Spleen (tissue), 11 donors: ENCODE data around the gene MAZ. TPM values are rescaled to one million over a fixed set of nuclear protein-coding genes. Genes with fewer than 3 reads are reported as not detected.
"Not testable (repeated sequence)": the region's sequence is repeated elsewhere in the genome, so short reads cannot be mapped to it uniquely, and the experiment has no call there.

Experiments
- DNase-seq: peaks from one replicate; pipeline ENCODE4 v3.0.0-alpha.2; 2020
- H3K27ac ChIP-seq, 8 donors: fragments of 200-600 bp; sonication (generic) in 7 of 8; 1 replicate in 4 of 8; 2 replicates in 4 of 8; pipeline versions ENCODE4 v1.5.0 to v1.8.0; 2016 to 2021; ENCODE audit warnings: inconsistent platforms in 4 of 8, mild to moderate bottlenecking in 4 of 8, moderate library complexity in 1 of 8
- H3K27me3 ChIP-seq, 7 donors: fragments of 200-600 bp; sonication (generic) in 6 of 7; replicated peaks in 1 of 7; 1 replicate in 4 of 7; 2 replicates in 3 of 7; pipeline versions ENCODE4 v1.5.0 to v1.8.0; 2016 to 2021; ENCODE audit warnings: inconsistent platforms in 3 of 7, mild to moderate bottlenecking in 1 of 7
- H3K36me3 ChIP-seq, 6 donors: fragments of 200-600 bp; sonication (generic) in 5 of 6; 1 replicate in 4 of 6; 2 replicates in 2 of 6; pipeline versions ENCODE4 v1.5.0 to v1.8.0; 2016 to 2021; ENCODE audit warnings: inconsistent platforms in 2 of 6
- H3K4me1 ChIP-seq, 6 donors: fragments of 200-600 bp; sonication (generic) in 5 of 6; 1 replicate in 3 of 6; 2 replicates in 3 of 6; pipeline versions ENCODE4 v1.5.0 to v1.8.0; 2016 to 2021; ENCODE audit warnings: inconsistent platforms in 3 of 6
- H3K4me3 ChIP-seq, 8 donors: fragments of 200-600 bp; sonication (generic) in 7 of 8; 1 replicate in 4 of 8; 2 replicates in 4 of 8; pipeline versions ENCODE4 v1.5.0 to v1.8.0; 2016 to 2021; ENCODE audit warnings: inconsistent platforms in 4 of 8, mild to moderate bottlenecking in 4 of 8, moderate library complexity in 2 of 8
- H3K9me3 ChIP-seq, 8 donors: fragments of 200-600 bp; sonication (generic) in 7 of 8; 1 replicate in 4 of 8; 2 replicates in 4 of 8; pipeline versions ENCODE4 v1.5.0 to v1.8.0; 2016 to 2021; ENCODE audit warnings: inconsistent platforms in 4 of 8
- CTCF ChIP-seq, 11 experiments: fragments of 200-600 bp in 7 of 11; fragments of 450-650 bp in 4 of 11; sonication (generic) in 4 of 11; IDR thresholded peaks in 8 of 11; conservative IDR thresholded peaks in 3 of 11; 1 replicate in 7 of 11; 2 replicates in 4 of 11; pipeline versions ENCODE4 v1.4.0 to v1.8.0; 2016 to 2021; ENCODE audit warnings: antibody characterized with exemption in 11 of 11, inconsistent platforms in 4 of 11, mild to moderate bottlenecking in 1 of 11
- POLR2A ChIP-seq, 3 donors: fragments of 450-650 bp; IDR thresholded peaks; one replicate each; pipeline ENCODE4 v1.5.1; 2017; ENCODE audit warnings: antibody characterized with exemption in 3 of 3, mild to moderate bottlenecking in 1 of 3
- POLR2AphosphoS5 ChIP-seq, 3 donors: sonication (generic); formaldehyde crosslinking; IDR thresholded peaks; one replicate each; pipeline ENCODE4 v1.5.1; 2017; ENCODE audit warnings: antibody characterized with exemption in 3 of 3
- WGBS, 5 donors: extraction: QIAGEN DNeasy Blood & Tissue Kit in 3 of 5; methylation state at CpG; one replicate each; pipeline versions ENCODE4 v1.1.5 to v1.1.7; 2013 to 2018; 5-methylcytosine and 5-hydroxymethylcytosine counted together
- intact Hi-C: fragments of 100-400 bp; cut with DNase I; formaldehyde crosslinking; loops from one replicate; pipeline ENCODE4 v1.15.0; 2023; ENCODE audit warnings: low total_unique reads
- polyA plus RNA-seq, 3 donors: library from polyadenylated mRNA; stranded (reverse); fragments of 200-250 nt; gene quantifications; one replicate each; pipeline ENCODE4 v1.2.1, GENCODE V29; 2013
- total RNA-seq, 7 donors: library from RNA; depleted of rRNA in 3 of 7; stranded (reverse); fragments of >200 nt in 3 of 7; fragmentation: NEBNext Ultra II Directional in 4 of 7; extraction: Animal tissue kit (Norgen Biotek cat#: 25700) in 4 of 7; gene quantifications; one replicate each; pipeline versions ENCODE4 v1.1.0 to v1.2.1, GENCODE V29; 2016 to 2021
- donor health status: healthy with polysubstance abuse.
- donor health status: DM: no; HTN: no; CAD: no; lungs with moderate emphysema.
- donor health status: DM: no; HTN: no; CAD: no.
- donor health status: Bipolar disorder and iron deficiency.
- donor health status: healthy.
- donor health status: DM: no; HTN: no; CAD: no.
- donor health status: DM: yes; HTN: yes; CAD: no.

MAZ gene
- total and polyA plus RNA-seq, 10 donors: 82.7 to 157 (median 113) TPM

DNA sequence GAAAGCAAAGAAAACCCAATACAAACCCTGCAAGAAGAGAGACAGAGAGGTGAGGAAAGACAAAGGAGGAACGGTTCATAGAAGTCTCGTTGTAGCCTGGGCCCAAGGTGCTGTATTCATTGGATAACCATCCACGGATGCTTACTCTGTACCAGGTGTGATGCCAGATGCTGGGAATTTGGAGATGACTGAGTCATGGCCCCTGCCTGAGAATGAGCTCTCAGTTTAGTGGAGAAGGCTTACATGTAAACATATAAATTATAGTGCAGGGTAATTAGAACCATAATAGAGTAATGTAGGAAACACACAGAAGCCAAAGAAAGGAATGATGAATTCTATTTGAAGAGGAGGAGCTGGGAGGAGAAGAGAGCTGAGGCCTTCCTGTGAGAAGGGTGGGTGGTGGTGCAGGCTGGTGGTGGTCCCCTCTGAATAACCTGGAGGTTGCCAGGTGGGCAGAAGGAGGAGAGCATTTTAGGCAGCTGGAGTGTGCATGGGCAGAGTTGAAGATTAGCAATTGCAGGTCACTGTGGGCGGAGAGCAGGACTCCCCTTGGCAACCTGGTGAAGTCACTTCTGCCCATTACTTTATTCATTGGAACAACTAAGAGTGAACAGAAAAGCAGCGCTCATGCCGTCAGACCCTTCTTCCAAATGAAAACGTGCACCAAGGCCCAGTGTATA, 35.9 kb upstream of the MAZ start:
- Histone ChIP-seq H3K9me3 (no peaks in the 10 kb centered on the region), H3K4me3 (no peak overlapping the region), H3K27ac (no peak overlapping the region), H3K36me3 (no peaks in the 10 kb centered on the region), H3K27me3 (no peaks in the 10 kb centered on the region), H3K4me1 (peaks cover 0 to 16% (median 0%) of the 10 kb centered on the region in 6 donors)
- intact Hi-C loops: no loop called here
- 61 to 80% (median 67%) methylated on average over 7 of the region's 7 CpGs for WGBS, 5 donors
- TF ChIP-seq POLR2AphosphoS5 (IDR thresholded peaks at IDR 0.05): no peak
- TF ChIP-seq CTCF (IDR thresholded peaks at IDR 0.05 in 8 of 11, conservative IDR thresholded peaks at IDR 0.05 in 3 of 11): no peak
- DNase-seq: no peak

- H3K27ac ChIP-seq, H3K36me3 ChIP-seq, intact Hi-C loops, H3K9me3 ChIP-seq, DNase-seq, H3K27me3 ChIP-seq, H3K4me3 ChIP-seq: not testable (repeated sequence)
- WGBS, 5 donors: 80 to 94% (median 88%) methylated on average over 7 of the region's 7 CpGs
- peaks cover 0 to 16% (median 0%) of the 10 kb centered on the region in 6 donors for H3K4me1 ChIP-seq
Measured at GRCh38 chr16:29772330-29772729, 34.0 kb upstream of the MAZ start.

DNA sequence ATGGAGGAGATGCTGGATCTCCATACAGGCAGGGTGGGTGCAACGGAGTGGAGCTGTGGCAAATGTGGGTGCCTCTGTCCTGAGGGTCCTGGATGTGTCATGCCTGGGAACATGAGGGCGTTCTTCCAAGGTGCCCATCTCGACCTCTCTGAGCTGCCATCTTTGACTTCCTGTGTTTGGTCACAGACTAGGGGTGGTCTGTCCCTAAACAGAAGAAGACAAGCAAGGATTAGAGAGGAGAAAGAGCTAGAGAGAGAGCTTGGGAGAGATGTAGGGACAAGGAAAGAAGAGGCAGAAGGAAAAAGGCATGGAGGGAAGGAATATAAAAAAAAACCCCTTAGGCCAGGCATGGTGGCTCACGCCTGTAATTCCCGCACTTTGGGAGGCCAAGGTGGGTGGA, 31.6 kb upstream of the MAZ start:
- TF ChIP-seq POLR2A (IDR thresholded peaks at IDR 0.05) (no peak), POLR2AphosphoS5 (IDR thresholded peaks at IDR 0.05) (no peak)
- DNase-seq: no peak
- intact Hi-C loops: no loop called here
- Histone ChIP-seq H3K27me3 (no peaks in the 10 kb centered on the region), H3K27ac (no peak overlapping the region), H3K9me3 (no peaks in the 10 kb centered on the region), H3K4me1 (peaks cover 0 to 16% (median 0%) of the 10 kb centered on the region in 6 donors), H3K4me3 (no peak overlapping the region), H3K36me3 (no peaks in the 10 kb centered on the region)
- WGBS, 5 donors: 78 to 94% (median 87%) methylated on average over 5 of the region's 5 CpGs

DNA sequence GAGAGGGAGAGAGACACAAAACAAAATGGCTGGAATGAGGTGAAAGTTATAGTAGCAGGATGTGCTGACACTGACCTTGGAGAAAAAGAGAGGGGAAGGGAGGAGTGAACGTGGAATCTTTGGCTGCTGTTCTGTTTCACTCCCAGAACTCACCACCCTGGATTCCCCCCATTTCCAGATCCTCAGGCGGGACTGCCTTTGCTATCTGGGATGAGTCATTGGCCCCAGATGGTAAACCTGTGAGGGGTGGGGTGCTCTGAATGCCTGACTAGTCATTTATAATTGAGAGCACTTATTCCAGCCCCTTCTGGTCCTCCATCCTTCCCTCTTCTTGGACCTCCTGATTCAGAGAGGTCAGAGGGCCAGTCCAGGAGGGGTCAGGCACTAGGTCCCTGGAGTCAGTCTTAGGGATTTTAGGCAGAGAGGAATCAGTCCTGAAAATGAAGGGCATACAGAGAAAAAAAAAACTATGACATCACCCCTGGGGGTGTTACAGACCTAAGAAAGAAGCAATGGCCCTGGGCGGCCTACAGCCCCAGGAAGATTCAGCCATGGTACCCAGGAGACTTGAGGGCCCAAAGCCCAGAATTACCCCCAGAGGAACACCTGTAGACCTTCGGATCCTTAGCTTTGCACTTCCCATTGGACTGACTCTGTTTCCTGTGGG, 30.5 kb upstream of the MAZ start:
- no peak overlapping the region for H3K27ac ChIP-seq
- H3K36me3 ChIP-seq: no peaks in the 10 kb centered on the region
- no peak for TF ChIP-seq CTCF (IDR thresholded peaks at IDR 0.05 in 8 of 11, conservative IDR thresholded peaks at IDR 0.05 in 3 of 11)
- no peak for TF ChIP-seq POLR2AphosphoS5 (IDR thresholded peaks at IDR 0.05)
- no peak for TF ChIP-seq POLR2A (IDR thresholded peaks at IDR 0.05)
- WGBS, 5 donors: 64 to 80% (median 76%) methylated on average over 4 of the region's 4 CpGs
- H3K9me3 ChIP-seq: no peaks in the 10 kb centered on the region
- H3K4me3 ChIP-seq: no peak overlapping the region
- no peaks in the 10 kb centered on the region for H3K27me3 ChIP-seq
- peaks cover 0 to 11% (median 0%) of the 10 kb centered on the region in 6 donors for H3K4me1 ChIP-seq
- intact Hi-C loops: no loop called here
- DNase-seq: no peak

- intact Hi-C loops: no loop called here
- no peak within 1 kb of the TSS for H3K4me3 ChIP-seq
- no peaks in the 10 kb centered on the region for H3K4me1 ChIP-seq
- H3K9me3 ChIP-seq: no peaks in the 10 kb centered on the region
- TF ChIP-seq POLR2AphosphoS5 (IDR thresholded peaks at IDR 0.05) (no peak), POLR2A (IDR thresholded peaks at IDR 0.05) (no peak), CTCF (IDR thresholded peaks at IDR 0.05 in 8 of 11, conservative IDR thresholded peaks at IDR 0.05 in 3 of 11) (no peak)
- no peak for DNase-seq
- H3K27ac ChIP-seq: no peak within 1 kb of the TSS
- no peaks in the 10 kb centered on the region for H3K27me3 ChIP-seq
- 78 to 89% (median 82%) methylated on average over 9 to 10 of the region's 10 CpGs for WGBS, 5 donors
- H3K36me3 ChIP-seq: no peaks in the 10 kb centered on the region
Measured at GRCh38 chr16:29777576-29778350, 28.6 kb upstream of the MAZ start, which contains the start of gene ZG16. ZG16 (plus strand) TSS chr16:29778256; CDS start chr16:29779267, 1,011 bp downstream.
